ENCODE measurements around the gene CCDC97. TPM values are rescaled to one million over a fixed set of nuclear protein-coding genes. Genes with fewer than 3 reads are reported as not detected.

The CCDC97 gene
- total and polyA plus RNA-seq, 10 donors: 12.7 to 38.2 (median 23.9) TPM

DNA sequence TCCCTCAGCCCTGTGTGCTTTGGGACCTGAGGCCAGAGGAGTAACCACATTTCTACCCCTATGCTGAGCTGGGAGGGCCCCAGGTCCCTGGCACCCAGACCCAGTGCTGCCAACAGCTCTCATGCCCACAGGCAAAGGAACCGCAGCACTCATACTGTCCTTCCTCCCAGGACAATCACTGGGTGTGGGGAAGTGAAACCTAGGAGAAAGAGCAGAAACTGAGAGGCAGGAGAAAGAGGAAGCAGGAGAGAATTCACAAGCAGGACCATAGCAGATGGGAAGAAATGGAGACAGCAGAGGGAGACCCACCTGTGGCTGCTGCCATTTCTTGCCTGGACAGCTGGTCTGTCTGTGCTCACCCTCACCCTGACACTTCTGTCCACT is 18.9 kb downstream of the CCDC97 start:
- intact Hi-C loops (cut with DNase I; ENCODE audit: low total_unique reads): loop anchor here (2.0 kb wide), 1 partner anchor 18 kb away; no protein-coding TSS in a partner anchor
- H3K4me1 ChIP-seq: peaks cover 52 to 100% (median 84%) of the 10 kb centered on the region in 6 donors
- 12 to 29% (median 25%) methylated on average over 1 of the region's 1 CpG for WGBS, 5 donors
- H3K27me3 ChIP-seq (replicated peaks in 1 of 7): no peaks in the 10 kb centered on the region
- peak overlapping the region in 2 of 8 donors; percentile 38 to 57 for H3K4me3 ChIP-seq
- no peaks in the 10 kb centered on the region for H3K9me3 ChIP-seq
- H3K27ac ChIP-seq: peak overlapping the region; percentile 83 to 94 (median 90)
- no peak for DNase-seq
- TF ChIP-seq POLR2AphosphoS5 (IDR thresholded peaks at IDR 0.05) (peak; percentile 35 to 75 (median 65)), POLR2A (IDR thresholded peaks at IDR 0.05) (no peak)
- TF ChIP-seq, protein P1, sequence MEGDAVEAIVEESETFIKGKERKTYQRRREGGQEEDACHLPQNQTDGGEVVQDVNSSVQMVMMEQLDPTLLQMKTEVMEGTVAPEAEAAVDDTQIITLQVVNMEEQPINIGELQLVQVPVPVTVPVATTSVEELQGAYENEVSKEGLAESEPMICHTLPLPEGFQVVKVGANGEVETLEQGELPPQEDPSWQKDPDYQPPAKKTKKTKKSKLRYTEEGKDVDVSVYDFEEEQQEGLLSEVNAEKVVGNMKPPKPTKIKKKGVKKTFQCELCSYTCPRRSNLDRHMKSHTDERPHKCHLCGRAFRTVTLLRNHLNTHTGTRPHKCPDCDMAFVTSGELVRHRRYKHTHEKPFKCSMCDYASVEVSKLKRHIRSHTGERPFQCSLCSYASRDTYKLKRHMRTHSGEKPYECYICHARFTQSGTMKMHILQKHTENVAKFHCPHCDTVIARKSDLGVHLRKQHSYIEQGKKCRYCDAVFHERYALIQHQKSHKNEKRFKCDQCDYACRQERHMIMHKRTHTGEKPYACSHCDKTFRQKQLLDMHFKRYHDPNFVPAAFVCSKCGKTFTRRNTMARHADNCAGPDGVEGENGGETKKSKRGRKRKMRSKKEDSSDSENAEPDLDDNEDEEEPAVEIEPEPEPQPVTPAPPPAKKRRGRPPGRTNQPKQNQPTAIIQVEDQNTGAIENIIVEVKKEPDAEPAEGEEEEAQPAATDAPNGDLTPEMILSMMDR (IDR thresholded peaks at IDR 0.05 in 8 of 11, conservative IDR thresholded peaks at IDR 0.05 in 3 of 11): no peak
- peaks cover 0 to 63% (median 31%) of the 10 kb centered on the region in 6 donors for H3K36me3 ChIP-seq

DNA sequence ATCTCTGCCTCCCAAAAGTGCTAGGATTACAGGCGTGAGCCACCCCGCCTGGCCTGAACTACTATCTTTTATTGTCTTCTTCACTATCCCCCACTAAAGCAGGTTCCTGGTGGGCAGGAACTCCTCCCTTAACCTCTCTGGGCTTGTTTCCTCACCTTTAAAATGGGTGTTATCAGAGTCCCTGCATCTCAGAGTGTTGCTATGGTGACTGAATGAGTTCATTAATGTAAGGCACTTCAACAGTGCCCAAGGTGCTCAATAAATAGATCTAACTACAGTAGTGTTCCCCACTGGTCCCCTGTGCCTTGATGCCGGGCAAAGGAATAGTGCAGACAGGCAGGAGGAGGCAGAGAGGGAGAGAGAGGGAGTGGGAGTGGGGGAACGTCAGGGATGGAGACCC is 20.5 kb downstream of the CCDC97 start:
- Histone ChIP-seq H3K4me1 (peaks cover 45 to 100% (median 84%) of the 10 kb centered on the region in 6 donors), H3K9me3 (no peaks in the 10 kb centered on the region), H3K36me3 (peaks cover 0 to 72% (median 31%) of the 10 kb centered on the region in 6 donors), H3K4me3 (no peak overlapping the region), H3K27me3 (replicated peaks in 1 of 7) (no peaks in the 10 kb centered on the region), H3K27ac (peak overlapping the region in 3 of 8 donors; percentile 90 to 94 (median 90))
- intact Hi-C loops (cut with DNase I; ENCODE audit: low total_unique reads): no loop called here
- DNase-seq: no peak
- WGBS, 5 donors: 81 to 94% (median 85%) methylated on average over 4 of the region's 4 CpGs
- TF ChIP-seq, protein P1 (IDR thresholded peaks at IDR 0.05 in 8 of 11, conservative IDR thresholded peaks at IDR 0.05 in 3 of 11): no peak
- TF ChIP-seq POLR2AphosphoS5 (IDR thresholded peaks at IDR 0.05) (no peak), POLR2A (IDR thresholded peaks at IDR 0.05) (no peak)

DNA sequence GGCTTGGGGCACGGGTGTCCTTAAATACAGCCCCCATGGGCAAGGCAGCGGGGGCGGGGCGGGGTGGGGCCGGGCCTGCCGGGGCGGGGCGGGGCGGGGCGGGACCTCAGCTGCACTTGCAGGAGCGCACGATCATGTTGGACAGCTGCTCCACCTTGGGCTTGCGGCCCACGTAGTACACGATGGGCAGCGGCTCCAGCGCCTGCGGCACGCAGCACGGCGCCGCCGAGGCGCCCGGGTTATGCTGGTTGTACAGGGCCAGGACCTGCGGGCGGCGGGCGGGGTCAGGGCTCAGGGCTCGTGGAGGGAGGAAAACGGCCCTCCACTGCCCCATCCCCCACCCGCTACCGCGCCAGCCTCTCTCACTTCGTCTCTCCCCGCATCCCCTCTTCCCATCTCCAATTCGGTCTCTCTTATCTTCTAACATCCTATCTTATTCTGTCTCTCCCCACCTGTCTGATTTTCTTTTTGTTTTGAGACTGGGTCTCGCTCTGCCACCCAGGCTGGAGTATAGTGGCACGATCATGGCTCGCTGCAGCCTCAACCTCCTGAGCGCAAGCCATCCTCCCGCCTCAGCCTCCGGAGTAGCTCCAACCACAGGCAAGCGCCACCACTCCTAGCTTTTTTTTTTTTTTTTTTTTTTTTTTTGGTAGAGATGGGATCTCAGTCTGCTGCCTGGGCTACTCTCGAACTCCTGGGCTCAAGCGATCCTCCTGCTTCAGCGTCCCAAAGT is 21.1 kb downstream of the CCDC97 start:
- H3K4me3 ChIP-seq: no peak overlapping the region
- H3K9me3 ChIP-seq: no peaks in the 10 kb centered on the region
- intact Hi-C loops (cut with DNase I; ENCODE audit: low total_unique reads): no loop called here
- DNase-seq: peak; percentile 82
- 87 to 92% (median 89%) methylated on average over 37 to 47 of the region's 47 CpGs for WGBS, 5 donors
- H3K4me1 ChIP-seq: peaks cover 41 to 100% (median 84%) of the 10 kb centered on the region in 6 donors
- H3K27me3 ChIP-seq (replicated peaks in 1 of 7): no peaks in the 10 kb centered on the region
- peak in 2 of 3 donors; percentile 7 to 62 for TF ChIP-seq POLR2AphosphoS5 (IDR thresholded peaks at IDR 0.05)
- TF ChIP-seq POLR2A (IDR thresholded peaks at IDR 0.05): no peak
- peak overlapping the region in 3 of 8 donors; percentile 90 to 94 (median 90) for H3K27ac ChIP-seq
- peaks cover 0 to 78% (median 31%) of the 10 kb centered on the region in 6 donors for H3K36me3 ChIP-seq

DNA sequence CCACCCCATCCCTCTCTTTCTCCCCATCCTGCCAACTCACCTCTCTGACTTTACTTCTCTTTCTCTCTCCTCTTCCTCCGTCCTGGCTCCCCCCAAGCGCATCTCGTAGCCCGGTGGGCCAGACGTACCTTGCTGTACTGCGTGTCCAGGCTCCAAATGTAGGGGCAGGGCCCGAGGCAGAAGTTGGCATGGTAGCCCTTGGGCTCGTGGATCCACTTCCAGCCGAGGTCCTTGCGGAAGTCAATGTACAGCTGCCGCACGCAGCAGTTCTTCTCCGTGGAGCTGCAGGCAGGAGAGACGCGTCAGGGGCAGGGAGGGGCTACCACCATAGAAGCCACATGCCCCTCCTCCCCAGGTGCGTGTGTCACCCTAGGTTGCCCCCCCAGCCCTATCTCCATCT is 22.0 kb downstream of the CCDC97 start:
- Histone ChIP-seq H3K4me3 (no peak overlapping the region), H3K9me3 (no peaks in the 10 kb centered on the region), H3K4me1 (peaks cover 32 to 100% (median 79%) of the 10 kb centered on the region in 6 donors), H3K27ac (peak overlapping the region in 3 of 8 donors; percentile 5 to 94 (median 41)), H3K27me3 (replicated peaks in 1 of 7) (no peaks in the 10 kb centered on the region), H3K36me3 (peaks cover 0 to 87% (median 37%) of the 10 kb centered on the region in 6 donors)
- 93 to 97% (median 95%) methylated on average over 14 to 16 of the region's 16 CpGs for WGBS, 5 donors
- no peak for DNase-seq
- TF ChIP-seq POLR2AphosphoS5 (IDR thresholded peaks at IDR 0.05): peak in 1 of 3 donors; percentile 57
- no peak for TF ChIP-seq POLR2A (IDR thresholded peaks at IDR 0.05)
- TF ChIP-seq, protein P1 (IDR thresholded peaks at IDR 0.05 in 8 of 11, conservative IDR thresholded peaks at IDR 0.05 in 3 of 11): no peak
- intact Hi-C loops (cut with DNase I; ENCODE audit: low total_unique reads): no loop called here

All from spleen (tissue), 11 donors.